Measurements from ENCODE around the gene SPANXN4.

The SPANXN4 gene

GRCh38 chrX:143025628-143026027 lies at the start of gene SPANXN4:
Gene SPANXN4 (plus strand): TSS chrX:143025928. CDS start chrX:143026015, 87 bp downstream.
- ChIA-PET POLR2A (no interaction called here), CTCF (no interaction called here)
- H3K36me3 ChIP-seq (ENCODE audit: control insufficient read depth in 2 of 2, insufficient read depth in 1 of 2, low read length in 2 of 2) = no peaks in the 10 kb centered on the region
- H3K27ac ChIP-seq (ENCODE audit: extremely low read depth, low read depth, low read length) = no peak within 1 kb of the TSS
- no peak within 1 kb of the TSS for H3K4me3 ChIP-seq (ENCODE audit: low read depth, low read length)
- H3K9me3 ChIP-seq (ENCODE audit: control insufficient read depth, insufficient read depth, low read depth, low read length) = no peaks in the 10 kb centered on the region
- no peak for TF ChIP-seq ZNF280C (tag by site-specific recombination; IDR thresholded peaks at IDR 0.05)
- TF ChIP-seq ZNF202 (tag by site-specific recombination; IDR thresholded peaks at IDR 0.05; ENCODE audit: borderline replicate concordance) = no peak
- TF ChIP-seq SP3 (tag by site-specific recombination; IDR thresholded peaks at IDR 0.05) = no peak
- no peak for TF ChIP-seq ZNF785 (tag by site-specific recombination; IDR thresholded peaks at IDR 0.05)
- no peak for TF ChIP-seq INSM2 (tag by site-specific recombination; IDR thresholded peaks at IDR 0.05)
- no peak for TF ChIP-seq BCL11B (tag by site-specific recombination; IDR thresholded peaks at IDR 0.05; ENCODE audit: low read depth)
- no peak for TF ChIP-seq IKZF3 (tag by site-specific recombination; IDR thresholded peaks at IDR 0.05)
- TF ChIP-seq ZNF416 (tag by site-specific recombination; IDR thresholded peaks at IDR 0.05) = no peak
- no peak for TF ChIP-seq ZNF211 (tag by site-specific recombination; IDR thresholded peaks at IDR 0.05; ENCODE audit: low read depth)
- no peak for TF ChIP-seq ZNF10 (tag by site-specific recombination; IDR thresholded peaks at IDR 0.05)
- TF ChIP-seq ZBTB6 (tag by site-specific recombination; IDR thresholded peaks at IDR 0.05) = no peak
- no peaks in the 10 kb centered on the region for H3K4me1 ChIP-seq (ENCODE audit: control insufficient read depth, insufficient read depth, low read length)

GRCh38 chrX:142977128-142977914 lies 48.4 kb upstream of the SPANXN4 start:
- no peak for TF ChIP-seq ZNF501 (tag by site-specific recombination; IDR thresholded peaks at IDR 0.05)
- TF ChIP-seq GLIS2 (tag by site-specific recombination; IDR thresholded peaks at IDR 0.05) = no peak
- no peak for TF ChIP-seq ZNF48 (tag by site-specific recombination; IDR thresholded peaks at IDR 0.05)
- TF ChIP-seq ZBTB6 (tag by site-specific recombination; IDR thresholded peaks at IDR 0.05) = no peak
- TF ChIP-seq SP7 (tag by site-specific recombination; IDR thresholded peaks at IDR 0.05) = no peak
- TF ChIP-seq ZNF473 (tag by site-specific recombination; IDR thresholded peaks at IDR 0.05) = no peak
- no peak for TF ChIP-seq SETDB1 (IDR thresholded peaks at IDR 0.05; ENCODE audit: insufficient read length, low read length)
- H3K9me3 ChIP-seq (ENCODE audit: control insufficient read depth, insufficient read depth, low read depth, low read length) = no peaks in the 10 kb centered on the region
- ChIA-PET CTCF (interaction anchor here (0.7 kb wide), 2 partner anchors 13 to 1757 kb away, joined by 3 read pairs; no protein-coding TSS in a partner anchor), POLR2A (no interaction called here)
- H3K27ac ChIP-seq (ENCODE audit: extremely low read depth, low read depth, low read length) = no peak overlapping the region
- H3K4me3 ChIP-seq (ENCODE audit: low read depth, low read length) = no peak overlapping the region
- no peaks in the 10 kb centered on the region for H3K36me3 ChIP-seq (ENCODE audit: control insufficient read depth in 2 of 2, insufficient read depth in 1 of 2, low read length in 2 of 2)
- no peaks in the 10 kb centered on the region for H3K4me1 ChIP-seq (ENCODE audit: control insufficient read depth, insufficient read depth, low read length)
